Measurements from ENCODE around the gene PTPN3.
"Not testable (repeated sequence)": the region's sequence is repeated elsewhere in the genome, so short reads cannot be mapped to it uniquely, and the experiment has no call there.

Gene PTPN3

DNA sequence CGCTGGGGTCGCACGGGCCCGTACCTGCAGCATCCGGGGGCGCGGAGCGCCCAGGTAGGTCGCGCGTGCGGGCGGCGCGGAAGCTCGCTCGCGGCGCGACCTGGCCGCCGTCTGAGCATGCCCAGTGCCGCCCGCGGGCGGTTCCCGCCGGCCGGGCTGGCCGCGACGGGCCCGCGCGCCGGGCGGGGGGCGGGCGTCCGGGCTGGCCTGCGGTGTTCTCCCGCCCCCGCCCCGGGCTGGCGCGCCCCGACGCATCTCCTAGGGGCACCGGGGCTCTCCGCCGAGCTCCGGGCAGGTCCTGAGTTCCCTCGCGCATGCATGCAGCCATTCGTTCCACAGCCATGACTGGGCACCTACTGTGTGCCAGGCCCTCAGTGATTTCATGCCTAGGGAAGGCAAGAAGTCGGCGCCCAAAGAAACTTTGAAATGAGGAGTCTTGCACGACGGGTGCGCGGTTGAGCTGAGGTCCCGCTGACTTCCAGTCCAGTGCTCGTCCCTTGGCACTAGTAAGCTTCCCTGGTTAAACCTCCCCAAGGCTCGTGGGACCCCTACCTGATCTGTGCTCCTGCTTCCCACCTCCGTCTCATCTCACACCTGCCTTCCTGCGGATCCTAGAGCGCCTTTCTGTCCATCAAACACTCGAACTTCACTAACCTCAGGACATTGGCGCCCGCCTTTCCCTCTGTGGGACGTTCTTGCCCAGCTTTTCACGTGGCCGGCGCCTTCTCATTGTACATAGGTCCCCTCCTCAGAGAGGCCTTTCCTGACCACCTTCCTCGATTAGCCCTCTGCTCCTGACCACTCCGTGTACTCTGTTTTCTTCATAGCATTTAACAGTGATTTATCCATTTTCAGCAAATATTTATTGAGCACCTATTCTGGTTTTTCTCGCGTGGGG, at the start of gene PTPN3:
Gene PTPN3 (minus strand): TSS at position 113 of the 898 bp plus-strand sequence. CDS start 34,873 bp downstream, outside the sequence.
- DNase-seq = no peak

DNA sequence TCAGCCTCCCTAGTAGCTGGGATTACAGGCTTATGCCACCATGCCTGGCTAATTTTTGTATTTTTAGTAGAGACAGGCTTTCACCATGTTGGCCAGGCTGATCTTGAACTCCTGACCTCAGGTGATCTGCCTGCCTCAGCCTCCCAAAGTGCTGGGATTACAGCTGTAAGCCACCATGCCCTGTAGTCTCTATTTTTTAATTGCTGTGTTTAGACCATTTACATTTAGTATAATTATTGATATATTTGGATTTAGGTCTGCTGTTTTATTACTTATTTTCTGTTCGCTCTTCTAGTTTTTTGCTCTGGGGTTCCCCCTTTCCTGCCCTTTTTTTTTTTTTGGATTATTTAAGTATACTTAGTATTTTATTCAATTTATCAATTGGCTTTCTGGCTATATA, 46.8 kb upstream of the PTPN3 start:
- not testable (repeated sequence) for DNase-seq

- DNase-seq = no peak
These were observed 44.8 kb upstream of the PTPN3 start for GRCh38 chr9:109542922-109543321.

DNA sequence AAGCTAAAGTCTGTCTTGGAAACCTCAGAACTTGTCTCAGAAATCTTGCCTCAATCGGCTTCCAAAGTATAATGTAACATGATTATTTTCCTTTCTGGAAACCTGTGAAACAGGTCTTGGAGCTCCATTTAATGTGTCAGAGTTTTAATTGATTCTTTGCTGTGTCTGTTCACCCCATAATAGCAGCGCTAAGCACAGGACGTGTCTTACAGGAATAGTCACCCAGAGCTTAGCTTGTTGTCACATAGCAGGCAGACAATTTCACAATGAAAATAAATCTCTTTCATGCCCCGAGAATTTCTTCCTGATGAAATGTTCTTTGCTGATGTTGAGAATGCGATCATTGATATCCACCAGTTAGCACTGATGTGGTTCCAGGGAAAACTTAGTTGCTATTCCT, 40.2 kb upstream of the PTPN3 start:
- DNase-seq = no peak

DNA sequence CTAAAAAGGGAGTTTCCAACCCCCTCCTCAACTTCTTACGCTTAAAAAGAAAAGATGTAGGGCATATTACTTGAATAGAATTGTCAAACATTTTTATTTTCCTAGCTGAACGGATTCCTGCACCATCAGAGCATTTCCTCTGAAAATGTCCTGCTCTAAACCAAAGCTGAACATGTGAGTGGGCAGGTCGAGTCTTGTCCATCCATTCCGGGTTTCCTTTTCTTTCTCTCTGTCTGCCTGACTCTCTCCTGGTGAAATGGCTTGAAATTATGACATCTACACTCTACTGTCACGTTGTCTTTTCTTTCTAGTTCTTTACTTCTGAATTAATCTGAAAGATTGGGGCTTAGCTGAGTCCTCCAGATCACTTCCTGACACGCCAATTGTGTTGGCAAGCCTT, 39.2 kb upstream of the PTPN3 start:
- DNase-seq = no peak

DNA sequence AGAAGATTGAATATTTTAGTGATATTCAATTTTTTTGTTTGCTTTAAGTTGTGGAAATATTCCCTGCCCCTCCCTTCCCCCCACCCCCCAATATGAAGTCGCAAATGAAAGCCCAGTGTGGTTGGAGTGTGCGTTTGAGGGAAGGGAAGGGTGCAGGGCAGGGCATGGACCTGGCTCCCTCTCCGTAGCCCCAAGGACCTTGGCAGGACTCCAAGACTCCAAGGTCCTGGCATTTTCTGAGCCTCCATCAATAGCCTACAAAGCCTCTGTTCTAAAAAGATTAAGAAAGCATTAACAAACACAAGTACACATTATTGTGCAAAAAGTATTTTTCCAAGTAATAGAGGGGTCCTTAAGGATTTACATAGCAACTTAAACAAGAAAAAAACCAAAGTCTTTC, 38.8 kb upstream of the PTPN3 start:
- no peak for DNase-seq

DNA sequence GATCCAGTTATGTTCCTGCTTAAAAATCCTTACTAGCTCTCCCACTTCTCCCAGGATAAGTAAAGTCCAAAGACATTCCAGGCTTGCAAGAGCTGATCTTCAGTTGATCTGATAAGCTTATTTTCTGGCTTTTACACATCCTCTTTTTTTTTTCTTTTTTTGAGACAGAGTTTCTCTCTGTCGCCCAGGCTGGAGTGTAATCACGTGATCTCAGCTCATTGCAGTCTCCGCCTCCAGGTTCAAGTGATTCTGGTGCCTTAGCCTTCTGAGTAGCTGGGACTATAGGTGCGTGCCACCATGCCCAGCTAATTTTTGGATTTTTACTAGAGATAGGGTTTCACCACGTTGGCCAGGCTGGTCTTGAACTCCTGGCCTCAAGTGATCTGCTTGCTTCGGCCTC, 37.3 kb upstream of the PTPN3 start:
- DNase-seq = no peak

DNA sequence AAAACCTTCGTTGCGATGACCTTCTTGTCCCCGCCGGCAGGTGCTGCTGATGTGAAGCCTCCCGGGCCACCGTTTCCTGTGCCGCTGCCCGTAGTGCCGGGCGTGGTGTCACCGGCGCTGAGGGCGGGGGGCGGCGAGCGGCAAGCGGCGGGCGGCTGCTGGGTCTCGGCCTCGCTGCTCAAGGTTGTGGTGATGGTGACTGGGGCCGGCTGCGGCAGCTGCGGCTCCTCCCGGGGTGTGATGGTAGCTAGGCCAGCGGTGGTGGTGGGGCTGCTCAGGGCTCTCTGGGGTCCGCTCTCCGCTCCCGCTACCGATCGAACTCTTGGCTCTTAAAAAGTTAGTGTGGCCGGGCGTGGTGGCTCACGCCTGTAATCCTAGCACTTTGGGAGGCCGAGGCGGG, 36.0 kb upstream of the PTPN3 start:
- no peak for DNase-seq

DNA sequence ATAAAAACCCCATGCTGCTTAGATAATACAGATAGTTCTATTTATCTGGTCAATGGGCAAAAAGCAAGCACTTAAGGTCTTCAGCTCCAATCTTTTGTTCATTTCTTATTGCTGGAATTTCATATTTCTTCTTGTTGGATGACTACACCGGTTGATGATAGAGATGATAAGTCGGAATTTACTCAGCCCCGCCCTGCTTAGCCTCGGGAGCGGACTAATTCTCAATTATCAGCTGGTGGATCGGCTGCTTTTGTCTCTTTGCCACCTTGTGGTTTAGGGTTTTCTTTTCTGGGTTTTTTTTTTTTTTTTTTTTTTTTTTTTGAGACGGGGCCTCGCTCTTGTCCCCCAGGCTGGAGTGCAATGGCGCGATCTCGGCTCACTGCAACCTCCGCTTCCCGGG, 34.5 kb upstream of the PTPN3 start:
- DNase-seq = not testable (repeated sequence)

GRCh38 chr9:109522106-109522505, 24.0 kb upstream of the PTPN3 start:
- no peak for DNase-seq

- no peak for DNase-seq
These were observed 22.5 kb upstream of the PTPN3 start for GRCh38 chr9:109520475-109521132.

DNA sequence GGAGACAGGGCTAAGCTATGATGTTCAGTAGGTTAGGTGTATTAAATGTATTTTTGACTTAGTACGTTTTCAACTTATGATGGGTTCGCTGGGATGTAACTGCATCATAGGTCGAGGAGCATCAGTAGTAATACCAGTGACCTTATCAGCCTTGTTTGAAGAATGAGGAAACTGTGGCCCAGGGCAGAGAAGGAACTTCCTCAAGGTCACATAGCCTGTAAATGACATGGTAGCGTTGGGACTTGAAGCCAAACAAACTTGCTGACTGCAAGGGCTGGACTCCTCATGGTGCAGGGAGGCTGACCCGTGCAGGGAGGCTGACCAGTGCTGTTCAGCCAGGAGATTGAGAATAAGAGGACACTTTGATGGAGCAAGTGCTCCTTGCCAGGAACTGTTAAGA, 21.3 kb upstream of the PTPN3 start:
- DNase-seq = no peak

DNA sequence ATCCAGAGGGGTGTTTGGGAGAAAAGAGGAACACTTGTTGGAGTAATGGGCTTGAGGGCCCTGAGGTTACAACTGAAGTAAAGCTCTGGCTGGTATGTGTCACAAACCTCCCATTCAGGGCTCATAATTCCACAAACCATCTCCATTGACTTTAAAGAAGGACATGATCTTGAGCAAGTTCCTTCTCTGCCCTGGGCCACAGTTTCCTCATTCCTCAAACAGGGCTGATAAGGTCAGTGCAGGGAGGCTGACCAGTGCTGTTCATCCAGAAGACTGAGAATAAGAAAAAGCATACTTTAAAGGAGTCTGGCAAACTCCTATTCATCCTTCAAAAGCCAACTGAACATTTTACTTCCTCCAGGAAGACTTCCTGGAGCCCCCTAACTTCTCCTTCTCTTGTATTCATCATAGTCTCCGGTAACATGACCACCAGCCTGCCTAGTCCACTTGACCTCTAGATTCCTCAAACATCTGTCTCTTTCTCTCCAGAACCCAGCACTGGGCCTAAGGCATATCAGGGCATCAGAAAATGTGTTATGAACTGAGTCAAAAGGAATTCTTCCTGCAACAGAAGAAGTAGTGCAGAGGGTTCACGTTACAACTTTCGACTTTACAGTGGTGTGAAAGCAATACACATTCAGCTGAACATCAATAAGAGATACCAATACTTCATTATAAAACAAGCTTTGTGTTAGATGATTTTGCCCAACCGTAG, 20.7 kb upstream of the PTPN3 start:
- no peak for DNase-seq

GRCh38 chr9:109517901-109518377, 19.8 kb upstream of the PTPN3 start:
- no peak for DNase-seq

DNA sequence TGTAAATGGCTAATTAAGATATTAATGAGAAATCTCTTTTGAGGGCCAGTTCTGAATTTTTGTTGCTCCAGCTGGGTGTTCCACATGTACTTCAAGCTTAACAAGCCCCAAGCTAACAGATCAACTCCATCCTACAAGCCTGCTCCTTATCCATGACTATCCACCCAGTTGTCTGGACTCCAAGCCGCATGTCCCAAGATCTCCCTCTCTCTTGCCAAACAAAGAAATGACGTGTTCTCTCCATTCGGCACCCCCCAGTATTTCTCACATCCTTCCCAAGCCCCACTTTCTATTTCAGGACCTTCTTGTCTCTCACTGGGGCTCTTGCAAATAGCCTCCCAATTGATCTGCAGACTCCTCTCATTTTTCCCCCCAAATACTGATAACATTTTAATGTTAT, 15.8 kb upstream of the PTPN3 start:
- no peak for DNase-seq

DNA sequence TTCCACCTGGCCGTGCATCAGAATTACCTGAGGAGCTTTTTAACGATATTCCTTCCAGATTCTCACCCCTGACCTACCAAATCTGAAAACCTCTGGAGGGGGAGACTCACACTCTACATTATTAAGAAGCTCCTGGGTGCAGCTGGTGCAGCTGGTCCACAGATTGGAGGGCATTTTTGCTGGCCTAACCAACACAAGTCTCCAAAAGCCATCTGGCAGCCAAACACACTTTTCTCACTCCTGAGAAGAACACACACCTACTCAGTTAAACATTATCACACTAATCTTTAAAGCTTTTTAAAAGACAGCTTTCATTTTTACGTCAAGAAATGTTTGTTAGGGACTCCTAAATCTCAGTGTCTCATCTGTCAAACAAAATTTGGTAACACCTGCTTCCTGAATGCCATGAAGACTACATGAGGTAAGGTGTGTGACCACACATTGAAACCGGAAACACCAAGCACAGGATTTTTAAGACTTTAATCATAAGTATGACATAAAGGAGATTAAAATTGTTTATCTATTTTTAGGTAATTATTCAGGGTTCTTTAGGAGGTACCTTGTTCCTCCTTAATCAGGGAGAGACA, 14.2 kb upstream of the PTPN3 start:
- no peak for DNase-seq

GRCh38 chr9:109510506-109510905, 12.4 kb upstream of the PTPN3 start:
- no peak for DNase-seq

GRCh38 chr9:109510042-109510441, 11.9 kb upstream of the PTPN3 start:
- DNase-seq = not testable (repeated sequence)

- no peak for DNase-seq
These were observed 11.5 kb upstream of the PTPN3 start for GRCh38 chr9:109509611-109510010.

GRCh38 chr9:109507421-109507838, 9.3 kb upstream of the PTPN3 start:
- DNase-seq = no peak

DNA sequence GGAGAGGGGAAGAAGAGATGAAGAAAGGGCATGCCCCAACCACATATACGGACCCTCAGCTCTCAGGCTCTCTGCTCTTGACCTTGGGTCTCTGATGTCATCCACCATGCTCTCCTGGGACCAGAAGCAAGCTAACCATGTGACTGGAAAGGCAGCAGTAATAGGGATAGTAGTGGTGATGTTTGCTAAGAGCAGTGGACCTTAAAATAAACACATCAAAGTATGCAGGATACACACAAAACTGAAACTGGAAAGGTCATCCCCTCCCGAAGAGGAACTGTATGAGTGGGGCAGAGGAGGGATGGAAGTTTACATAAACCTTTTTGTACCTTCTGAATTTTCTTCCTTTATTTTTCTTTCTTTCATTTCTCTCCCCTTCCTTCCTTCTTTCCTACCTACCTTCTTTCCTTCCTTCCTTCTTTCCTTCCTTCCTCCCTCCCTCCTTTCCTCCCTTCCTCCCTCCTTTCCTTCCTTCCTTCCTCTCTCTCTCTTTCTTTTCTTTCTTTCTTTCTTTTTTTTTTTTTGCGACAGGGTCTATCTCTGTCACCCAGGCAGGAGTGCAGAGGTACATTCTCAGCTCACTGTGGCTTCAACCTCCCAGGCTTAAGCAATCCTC, 8.1 kb upstream of the PTPN3 start:
- DNase-seq = no peak

DNA sequence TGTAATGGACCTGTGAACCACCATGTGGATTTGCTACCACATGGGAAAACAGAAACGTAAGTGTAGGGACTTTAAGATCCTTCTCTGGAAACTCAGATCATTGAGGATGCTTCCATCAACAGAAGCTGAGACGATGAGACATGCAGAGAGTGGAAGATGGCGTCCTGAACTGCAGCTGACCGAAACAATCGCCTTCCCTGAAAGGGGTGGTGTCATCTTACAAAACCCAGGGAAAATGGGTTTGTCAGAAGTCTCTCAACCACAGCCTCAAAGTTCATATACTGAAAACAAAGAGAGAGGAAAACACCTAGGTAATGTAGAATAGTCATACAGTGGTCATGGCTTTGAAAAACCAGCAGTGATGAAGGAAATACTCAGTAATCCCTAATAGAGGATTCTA, 6.6 kb upstream of the PTPN3 start:
- DNase-seq = no peak
